HepG2 (cell line): ENCODE measurements around the gene ZNF628. TPM values are rescaled to one million over a fixed set of nuclear protein-coding genes. Genes with fewer than 3 reads are reported as not detected.

Source experiments
- RAD51 ChIP-seq: fragments of 450-650 bp; IDR thresholded peaks from 2 replicates; pipeline ENCODE4 v1.6.1; 2016; ENCODE audit warnings: borderline replicate concordance
- ZBTB10 ChIP-seq: sonication (generic); formaldehyde crosslinking; IDR thresholded peaks from 2 replicates; pipeline ENCODE4 v1.4.0; 2020; ENCODE audit warnings: missing genetic modification reagents, borderline replicate concordance
- polyA plus RNA-seq, 8 experiments: library from polyadenylated mRNA; depleted of rRNA in 3 of 8; stranded (reverse) in 7 of 8; unstranded in 1 of 8; fragments of >200 nt; fragmentation: Illumina TruSeq in 4 of 8; extraction: Trizol in 4 of 8; gene quantifications; 2 replicates each; pipeline versions ENCODE4 v1.2.1 to v1.2.3, GENCODE V29; 2011 to 2016; ENCODE audit warnings: low read depth in 4 of 8, missing spikeins in 1 of 8, mixed read lengths in 1 of 8; ENCODE audit not compliant: insufficient read depth in 1 of 8
- total RNA-seq, 5 experiments: library from RNA; depleted of rRNA; stranded (reverse); fragments of >200 nt; fragmentation: Illumina TruSeq; extraction: Trizol; gene quantifications; 2 replicates each; pipeline ENCODE4 v1.2.3, GENCODE V29; 2016; ENCODE audit warnings: low read depth in 1 of 5
- TF ChIP-seq, protein P1 (sequence below), 2 experiments: sonication (generic) in 1 of 2; formaldehyde crosslinking in 1 of 2; IDR thresholded peaks; 2 replicates each; pipeline versions ENCODE4 v1.4.0 to v1.6.1; 2018 to 2020; ENCODE audit warnings: missing genetic modification reagents in 2 of 2, borderline replicate concordance in 1 of 2, low read depth in 1 of 2, mild to moderate bottlenecking in 1 of 2, missing biosample characterization in 1 of 2
- TF ChIP-seq, protein P2 (sequence below): sonication (generic); formaldehyde crosslinking; IDR thresholded peaks from 2 replicates; pipeline ENCODE4 v1.4.0; 2020; ENCODE audit warnings: missing genetic modification reagents

ZNF628 gene
- total and polyA plus RNA-seq, 2 of the 13 experiments (the other 11 are each of a cell fraction or from before 2014, with no cell fraction given): 0.54 to 1.2 TPM

- TF ChIP-seq, protein P1, sequence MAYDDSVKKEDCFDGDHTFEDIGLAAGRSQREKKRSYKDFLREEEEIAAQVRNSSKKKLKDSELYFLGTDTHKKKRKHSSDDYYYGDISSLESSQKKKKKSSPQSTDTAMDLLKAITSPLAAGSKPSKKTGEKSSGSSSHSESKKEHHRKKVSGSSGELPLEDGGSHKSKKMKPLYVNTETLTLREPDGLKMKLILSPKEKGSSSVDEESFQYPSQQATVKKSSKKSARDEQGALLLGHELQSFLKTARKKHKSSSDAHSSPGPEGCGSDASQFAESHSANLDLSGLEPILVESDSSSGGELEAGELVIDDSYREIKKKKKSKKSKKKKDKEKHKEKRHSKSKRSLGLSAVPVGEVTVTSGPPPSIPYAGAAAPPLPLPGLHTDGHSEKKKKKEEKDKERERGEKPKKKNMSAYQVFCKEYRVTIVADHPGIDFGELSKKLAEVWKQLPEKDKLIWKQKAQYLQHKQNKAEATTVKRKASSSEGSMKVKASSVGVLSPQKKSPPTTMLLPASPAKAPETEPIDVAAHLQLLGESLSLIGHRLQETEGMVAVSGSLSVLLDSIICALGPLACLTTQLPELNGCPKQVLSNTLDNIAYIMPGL (CRISPR knock-in tag; IDR thresholded peaks at IDR 0.05; ENCODE audit: borderline replicate concordance in 1 of 2, low read depth in 1 of 2): peak; percentile 51 to 59; a peak in 3 of 4 replicates
- TF ChIP-seq, protein P2, sequence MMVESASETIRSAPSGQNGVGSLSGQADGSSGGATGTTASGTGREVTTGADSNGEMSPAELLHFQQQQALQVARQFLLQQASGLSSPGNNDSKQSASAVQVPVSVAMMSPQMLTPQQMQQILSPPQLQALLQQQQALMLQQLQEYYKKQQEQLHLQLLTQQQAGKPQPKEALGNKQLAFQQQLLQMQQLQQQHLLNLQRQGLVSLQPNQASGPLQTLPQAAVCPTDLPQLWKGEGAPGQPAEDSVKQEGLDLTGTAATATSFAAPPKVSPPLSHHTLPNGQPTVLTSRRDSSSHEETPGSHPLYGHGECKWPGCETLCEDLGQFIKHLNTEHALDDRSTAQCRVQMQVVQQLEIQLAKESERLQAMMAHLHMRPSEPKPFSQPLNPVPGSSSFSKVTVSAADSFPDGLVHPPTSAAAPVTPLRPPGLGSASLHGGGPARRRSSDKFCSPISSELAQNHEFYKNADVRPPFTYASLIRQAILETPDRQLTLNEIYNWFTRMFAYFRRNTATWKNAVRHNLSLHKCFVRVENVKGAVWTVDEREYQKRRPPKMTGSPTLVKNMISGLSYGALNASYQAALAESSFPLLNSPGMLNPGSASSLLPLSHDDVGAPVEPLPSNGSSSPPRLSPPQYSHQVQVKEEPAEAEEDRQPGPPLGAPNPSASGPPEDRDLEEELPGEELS (CRISPR knock-in tag): 0 out of 2 replicates have a peak, but pooled peaks have one; percentile 36
- TF ChIP-seq ZBTB10 (CRISPR knock-in tag) (peak; percentile 78), RAD51 (no peak)
These were observed at the start of gene ZNF628 (continued) for GRCh38 chr19:55476100-55476775.
